ENCODE data around the gene PDE4C.

PDE4C gene

GRCh38 chr19:18261474-18261873 lies 35.2 kb upstream of the PDE4C start:
- TF ChIP-seq FOXP2 (optimal IDR thresholded peaks at IDR 0.05; ENCODE audit: borderline replicate concordance, extremely low read depth, extremely low read length, insufficient read depth) (no peak), SIN3A (IDR thresholded peaks at IDR 0.05; ENCODE audit: borderline replicate concordance, insufficient read depth, low read length) (no peak), POLR2AphosphoS5 (IDR thresholded peaks at IDR 0.05; ENCODE audit: low read depth, low read length) (no peak), REST (IDR thresholded peaks at IDR 0.05; ENCODE audit: insufficient read depth in 1 of 2, low read depth in 2 of 2, low read length in 2 of 2) (no peak), TAF1 (IDR thresholded peaks at IDR 0.05; ENCODE audit: borderline replicate concordance, insufficient read depth, low read length) (no peak)

GRCh38 chr19:18259893-18260292 lies 33.7 kb upstream of the PDE4C start:
- TF ChIP-seq SIN3A (IDR thresholded peaks at IDR 0.05; ENCODE audit: borderline replicate concordance, insufficient read depth, low read length) (no peak), TAF1 (IDR thresholded peaks at IDR 0.05; ENCODE audit: borderline replicate concordance, insufficient read depth, low read length) (no peak), REST (IDR thresholded peaks at IDR 0.05; ENCODE audit: insufficient read depth in 1 of 2, low read depth in 2 of 2, low read length in 2 of 2) (no peak), FOXP2 (optimal IDR thresholded peaks at IDR 0.05; ENCODE audit: borderline replicate concordance, extremely low read depth, extremely low read length, insufficient read depth) (no peak), POLR2AphosphoS5 (IDR thresholded peaks at IDR 0.05; ENCODE audit: low read depth, low read length) (no peak)

GRCh38 chr19:18257503-18258470 lies 31.5 kb upstream of the PDE4C start:
- no peak for TF ChIP-seq SIN3A (IDR thresholded peaks at IDR 0.05; ENCODE audit: borderline replicate concordance, insufficient read depth, low read length)
- no peak for TF ChIP-seq TAF1 (IDR thresholded peaks at IDR 0.05; ENCODE audit: borderline replicate concordance, insufficient read depth, low read length)
- TF ChIP-seq REST (IDR thresholded peaks at IDR 0.05; ENCODE audit: insufficient read depth in 1 of 2, low read depth in 2 of 2, low read length in 2 of 2), result no peak
- TF ChIP-seq FOXP2 (optimal IDR thresholded peaks at IDR 0.05; ENCODE audit: borderline replicate concordance, extremely low read depth, extremely low read length, insufficient read depth), result no peak
- no peak for TF ChIP-seq POLR2AphosphoS5 (IDR thresholded peaks at IDR 0.05; ENCODE audit: low read depth, low read length)

- no peak for TF ChIP-seq TAF1 (IDR thresholded peaks at IDR 0.05; ENCODE audit: borderline replicate concordance, insufficient read depth, low read length)
These were observed 28.6 kb upstream of the PDE4C start for GRCh38 chr19:18254546-18255503.

GRCh38 chr19:18253716-18254115 lies 27.5 kb upstream of the PDE4C start:
- TF ChIP-seq REST (IDR thresholded peaks at IDR 0.05; ENCODE audit: insufficient read depth in 1 of 2, low read depth in 2 of 2, low read length in 2 of 2), result no peak
- no peak for TF ChIP-seq FOXP2 (optimal IDR thresholded peaks at IDR 0.05; ENCODE audit: borderline replicate concordance, extremely low read depth, extremely low read length, insufficient read depth)
- TF ChIP-seq TAF1 (IDR thresholded peaks at IDR 0.05; ENCODE audit: borderline replicate concordance, insufficient read depth, low read length), result no peak
- TF ChIP-seq POLR2AphosphoS5 (IDR thresholded peaks at IDR 0.05; ENCODE audit: low read depth, low read length), result no peak
- no peak for TF ChIP-seq SIN3A (IDR thresholded peaks at IDR 0.05; ENCODE audit: borderline replicate concordance, insufficient read depth, low read length)
